ENCODE data around the gene CTSO.

Gene CTSO

DNA sequence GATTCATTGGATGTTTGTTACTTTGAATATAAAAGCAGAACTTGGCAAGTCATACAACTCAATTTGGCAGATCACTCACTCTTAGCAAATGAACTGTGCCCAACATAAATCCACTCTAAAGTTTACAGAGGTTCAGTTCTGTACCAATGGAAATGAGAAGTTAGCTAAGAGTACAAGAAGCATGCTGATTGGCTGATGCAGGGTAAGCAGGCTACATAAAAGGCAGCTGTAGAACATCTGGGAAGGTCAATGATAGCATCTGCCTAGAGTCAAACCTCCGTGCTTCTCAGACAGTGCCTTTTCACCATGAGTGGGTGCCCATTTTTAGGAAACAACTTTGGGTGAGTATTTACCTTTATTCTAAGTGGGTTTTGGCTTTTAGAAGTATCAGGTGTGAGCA lies 50.2 kb downstream of the CTSO start, which contains the start of gene TDO2 (continued):
- TF ChIP-seq, protein P1, sequence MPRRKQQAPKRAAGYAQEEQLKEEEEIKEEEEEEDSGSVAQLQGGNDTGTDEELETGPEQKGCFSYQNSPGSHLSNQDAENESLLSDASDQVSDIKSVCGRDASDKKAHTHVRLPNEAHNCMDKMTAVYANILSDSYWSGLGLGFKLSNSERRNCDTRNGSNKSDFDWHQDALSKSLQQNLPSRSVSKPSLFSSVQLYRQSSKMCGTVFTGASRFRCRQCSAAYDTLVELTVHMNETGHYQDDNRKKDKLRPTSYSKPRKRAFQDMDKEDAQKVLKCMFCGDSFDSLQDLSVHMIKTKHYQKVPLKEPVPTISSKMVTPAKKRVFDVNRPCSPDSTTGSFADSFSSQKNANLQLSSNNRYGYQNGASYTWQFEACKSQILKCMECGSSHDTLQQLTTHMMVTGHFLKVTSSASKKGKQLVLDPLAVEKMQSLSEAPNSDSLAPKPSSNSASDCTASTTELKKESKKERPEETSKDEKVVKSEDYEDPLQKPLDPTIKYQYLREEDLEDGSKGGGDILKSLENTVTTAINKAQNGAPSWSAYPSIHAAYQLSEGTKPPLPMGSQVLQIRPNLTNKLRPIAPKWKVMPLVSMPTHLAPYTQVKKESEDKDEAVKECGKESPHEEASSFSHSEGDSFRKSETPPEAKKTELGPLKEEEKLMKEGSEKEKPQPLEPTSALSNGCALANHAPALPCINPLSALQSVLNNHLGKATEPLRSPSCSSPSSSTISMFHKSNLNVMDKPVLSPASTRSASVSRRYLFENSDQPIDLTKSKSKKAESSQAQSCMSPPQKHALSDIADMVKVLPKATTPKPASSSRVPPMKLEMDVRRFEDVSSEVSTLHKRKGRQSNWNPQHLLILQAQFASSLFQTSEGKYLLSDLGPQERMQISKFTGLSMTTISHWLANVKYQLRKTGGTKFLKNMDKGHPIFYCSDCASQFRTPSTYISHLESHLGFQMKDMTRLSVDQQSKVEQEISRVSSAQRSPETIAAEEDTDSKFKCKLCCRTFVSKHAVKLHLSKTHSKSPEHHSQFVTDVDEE (CRISPR knock-in tag; IDR thresholded peaks at IDR 0.05) = no peak

DNA sequence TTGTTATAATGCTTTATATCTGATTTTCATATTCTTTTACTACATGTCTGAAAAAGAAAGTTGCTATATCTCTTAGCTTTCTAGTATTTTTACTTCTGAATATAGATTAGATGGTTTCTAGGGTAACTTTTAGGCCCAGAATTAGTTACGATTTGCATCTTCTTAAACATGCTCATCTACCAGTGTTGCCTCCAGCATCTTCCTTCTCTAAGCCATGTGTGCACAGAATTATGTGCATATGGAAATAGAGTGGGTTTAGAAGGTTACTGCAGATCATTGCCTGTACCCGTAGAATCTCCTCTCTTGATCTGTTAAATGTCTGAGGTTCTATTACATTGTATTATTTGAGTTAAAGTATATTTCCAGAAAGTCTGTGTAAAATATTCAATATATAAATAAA lies 52.7 kb downstream of the CTSO start:
- no peak for TF ChIP-seq OSR1 (CRISPR knock-in tag; IDR thresholded peaks at IDR 0.05)
- TF ChIP-seq RARB (CRISPR knock-in tag; IDR thresholded peaks at IDR 0.05) = no peak
- TF ChIP-seq TOX (CRISPR knock-in tag; IDR thresholded peaks at IDR 0.05; ENCODE audit: borderline replicate concordance) = no peak
- TF ChIP-seq, protein P2, sequence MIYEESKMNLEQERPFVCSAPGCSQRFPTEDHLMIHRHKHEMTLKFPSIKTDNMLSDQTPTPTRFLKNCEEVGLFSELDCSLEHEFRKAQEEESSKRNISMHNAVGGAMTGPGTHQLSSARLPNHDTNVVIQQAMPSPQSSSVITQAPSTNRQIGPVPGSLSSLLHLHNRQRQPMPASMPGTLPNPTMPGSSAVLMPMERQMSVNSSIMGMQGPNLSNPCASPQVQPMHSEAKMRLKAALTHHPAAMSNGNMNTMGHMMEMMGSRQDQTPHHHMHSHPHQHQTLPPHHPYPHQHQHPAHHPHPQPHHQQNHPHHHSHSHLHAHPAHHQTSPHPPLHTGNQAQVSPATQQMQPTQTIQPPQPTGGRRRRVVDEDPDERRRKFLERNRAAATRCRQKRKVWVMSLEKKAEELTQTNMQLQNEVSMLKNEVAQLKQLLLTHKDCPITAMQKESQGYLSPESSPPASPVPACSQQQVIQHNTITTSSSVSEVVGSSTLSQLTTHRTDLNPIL (CRISPR knock-in tag; IDR thresholded peaks at IDR 0.05; ENCODE audit: low read depth) = no peak
- TF ChIP-seq, protein P1 (CRISPR knock-in tag; IDR thresholded peaks at IDR 0.05) = no peak
- TF ChIP-seq ISL1 (CRISPR knock-in tag; IDR thresholded peaks at IDR 0.05) = no peak

DNA sequence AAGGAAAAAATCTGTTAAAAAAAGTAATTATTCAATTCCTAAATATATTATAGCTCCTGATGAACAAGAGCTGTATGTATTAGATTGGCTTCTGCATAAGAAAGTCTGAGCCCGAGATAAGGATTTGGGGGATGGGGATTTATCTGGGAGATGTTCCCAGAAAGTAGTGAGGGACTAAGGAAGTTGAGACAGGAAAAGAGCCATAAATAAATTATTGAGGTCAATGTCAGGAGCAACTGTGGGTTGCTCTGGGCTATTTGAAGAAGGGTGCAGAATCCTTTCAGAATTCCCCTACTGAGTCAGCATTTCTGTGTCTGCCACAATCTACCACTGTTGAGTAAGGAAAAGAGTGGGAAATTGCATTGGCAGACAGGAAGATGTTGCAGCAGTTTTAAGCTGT lies 53.3 kb downstream of the CTSO start:
- no peak for ATAC-seq
- TF ChIP-seq ESRRG (CRISPR knock-in tag; IDR thresholded peaks at IDR 0.05) = no peak
- TF ChIP-seq ZFP30 (CRISPR knock-in tag; IDR thresholded peaks at IDR 0.05) = no peak
- TF ChIP-seq, protein P2 (CRISPR knock-in tag; IDR thresholded peaks at IDR 0.05; ENCODE audit: low read depth) = no peak
- TF ChIP-seq, protein P1 (CRISPR knock-in tag; IDR thresholded peaks at IDR 0.05) = no peak
- TF ChIP-seq TCF4 (CRISPR knock-in tag; IDR thresholded peaks at IDR 0.05; ENCODE audit: borderline replicate concordance) = no peak
- TF ChIP-seq ZFP3 (CRISPR knock-in tag; IDR thresholded peaks at IDR 0.05) = no peak
- TF ChIP-seq ZNF8 (CRISPR knock-in tag; IDR thresholded peaks at IDR 0.05) = no peak
- TF ChIP-seq ZNF70 (CRISPR knock-in tag; IDR thresholded peaks at IDR 0.05) = no peak
- TF ChIP-seq, protein P3, sequence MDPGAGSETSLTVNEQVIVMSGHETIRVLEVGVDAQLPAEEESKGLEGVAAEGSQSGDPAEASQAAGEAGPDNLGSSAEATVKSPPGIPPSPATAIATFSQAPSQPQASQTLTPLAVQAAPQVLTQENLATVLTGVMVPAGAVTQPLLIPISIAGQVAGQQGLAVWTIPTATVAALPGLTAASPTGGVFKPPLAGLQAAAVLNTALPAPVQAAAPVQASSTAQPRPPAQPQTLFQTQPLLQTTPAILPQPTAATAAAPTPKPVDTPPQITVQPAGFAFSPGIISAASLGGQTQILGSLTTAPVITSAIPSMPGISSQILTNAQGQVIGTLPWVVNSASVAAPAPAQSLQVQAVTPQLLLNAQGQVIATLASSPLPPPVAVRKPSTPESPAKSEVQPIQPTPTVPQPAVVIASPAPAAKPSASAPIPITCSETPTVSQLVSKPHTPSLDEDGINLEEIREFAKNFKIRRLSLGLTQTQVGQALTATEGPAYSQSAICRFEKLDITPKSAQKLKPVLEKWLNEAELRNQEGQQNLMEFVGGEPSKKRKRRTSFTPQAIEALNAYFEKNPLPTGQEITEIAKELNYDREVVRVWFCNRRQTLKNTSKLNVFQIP (CRISPR knock-in tag; IDR thresholded peaks at IDR 0.05; ENCODE audit: borderline replicate concordance, low read depth) = no peak
- no peak for TF ChIP-seq TOX (CRISPR knock-in tag; IDR thresholded peaks at IDR 0.05; ENCODE audit: borderline replicate concordance)
- TF ChIP-seq PPARA (CRISPR knock-in tag; IDR thresholded peaks at IDR 0.05; ENCODE audit: borderline replicate concordance) = no peak
- TF ChIP-seq, protein P4, sequence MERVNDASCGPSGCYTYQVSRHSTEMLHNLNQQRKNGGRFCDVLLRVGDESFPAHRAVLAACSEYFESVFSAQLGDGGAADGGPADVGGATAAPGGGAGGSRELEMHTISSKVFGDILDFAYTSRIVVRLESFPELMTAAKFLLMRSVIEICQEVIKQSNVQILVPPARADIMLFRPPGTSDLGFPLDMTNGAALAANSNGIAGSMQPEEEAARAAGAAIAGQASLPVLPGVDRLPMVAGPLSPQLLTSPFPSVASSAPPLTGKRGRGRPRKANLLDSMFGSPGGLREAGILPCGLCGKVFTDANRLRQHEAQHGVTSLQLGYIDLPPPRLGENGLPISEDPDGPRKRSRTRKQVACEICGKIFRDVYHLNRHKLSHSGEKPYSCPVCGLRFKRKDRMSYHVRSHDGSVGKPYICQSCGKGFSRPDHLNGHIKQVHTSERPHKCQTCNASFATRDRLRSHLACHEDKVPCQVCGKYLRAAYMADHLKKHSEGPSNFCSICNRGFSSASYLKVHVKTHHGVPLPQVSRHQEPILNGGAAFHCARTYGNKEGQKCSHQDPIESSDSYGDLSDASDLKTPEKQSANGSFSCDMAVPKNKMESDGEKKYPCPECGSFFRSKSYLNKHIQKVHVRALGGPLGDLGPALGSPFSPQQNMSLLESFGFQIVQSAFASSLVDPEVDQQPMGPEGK (CRISPR knock-in tag; IDR thresholded peaks at IDR 0.05; ENCODE audit: borderline replicate concordance) = no peak
- no peak for TF ChIP-seq GLIS3 (CRISPR knock-in tag; IDR thresholded peaks at IDR 0.05)
- TF ChIP-seq ISL1 (CRISPR knock-in tag; IDR thresholded peaks at IDR 0.05) = no peak
- TF ChIP-seq, protein P5, sequence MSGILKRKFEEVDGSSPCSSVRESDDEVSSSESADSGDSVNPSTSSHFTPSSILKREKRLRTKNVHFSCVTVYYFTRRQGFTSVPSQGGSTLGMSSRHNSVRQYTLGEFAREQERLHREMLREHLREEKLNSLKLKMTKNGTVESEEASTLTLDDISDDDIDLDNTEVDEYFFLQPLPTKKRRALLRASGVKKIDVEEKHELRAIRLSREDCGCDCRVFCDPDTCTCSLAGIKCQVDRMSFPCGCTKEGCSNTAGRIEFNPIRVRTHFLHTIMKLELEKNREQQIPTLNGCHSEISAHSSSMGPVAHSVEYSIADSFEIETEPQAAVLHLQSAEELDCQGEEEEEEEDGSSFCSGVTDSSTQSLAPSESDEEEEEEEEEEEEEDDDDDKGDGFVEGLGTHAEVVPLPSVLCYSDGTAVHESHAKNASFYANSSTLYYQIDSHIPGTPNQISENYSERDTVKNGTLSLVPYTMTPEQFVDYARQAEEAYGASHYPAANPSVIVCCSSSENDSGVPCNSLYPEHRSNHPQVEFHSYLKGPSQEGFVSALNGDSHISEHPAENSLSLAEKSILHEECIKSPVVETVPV (CRISPR knock-in tag; IDR thresholded peaks at IDR 0.05) = no peak
- TF ChIP-seq ZNF565 (CRISPR knock-in tag; conservative IDR thresholded peaks at IDR 0.05; ENCODE audit: low read depth) = no peak

More for the DNA sequence above, 52.7 kb downstream of the CTSO start:
- ATAC-seq = no peak

Measured in SK-N-SH treated with all-trans-retinoic acid at 6 μM for 48 hours (cell line).